Naive thymus-derived CD8-positive, alpha-beta T cell (primary cell): ENCODE results near the gene CLNK. TPM values are rescaled to one million over a fixed set of nuclear protein-coding genes. Genes with fewer than 3 reads are reported as not detected.

Experiments used
- ATAC-seq, 2 donors: fragments of 150-1000 bp; cut with Tn5 transposase in 1 of 2; sonication (Bioruptor Pico), chemical (Tn5 transposase) in 1 of 2; 1 replicate in 1 of 2; 2 replicates in 1 of 2; pipeline ENCODE4 v1.10.0; 2021; ENCODE audit warnings: mild to moderate bottlenecking in 2 of 2, moderate library complexity in 2 of 2
- POLR2A ChIA-PET: fragments of 350-600 bp; sonication (Branson Sonifier 250); formaldehyde crosslinking; loops from one replicate; lab custom pipeline; 2021; ENCODE audit warnings: antibody characterized with exemption; lab: Charles Lee
- DNase-seq, 10 donors: peaks; one replicate each; pipeline versions ENCODE4 v3.0.0 to v3.0.0-alpha.2; 2020 to 2022
- H3K27ac Mint-ChIP-seq, 10 donors: one replicate each; pipeline ENCODE4 v1.8.0; 2020 to 2022; ENCODE audit warnings: mild to moderate bottlenecking in 10 of 10, mixed read lengths in 10 of 10, moderate library complexity in 4 of 10, inconsistent platforms in 1 of 10
- H3K27me3 Mint-ChIP-seq, 5 donors: one replicate each; pipeline ENCODE4 v1.8.0; 2021 to 2022; ENCODE audit warnings: mixed read lengths in 5 of 5
- H3K36me3 Mint-ChIP-seq, 3 donors: one replicate each; pipeline ENCODE4 v1.8.0; 2020 to 2022; ENCODE audit warnings: mixed read lengths in 3 of 3, mild to moderate bottlenecking in 2 of 3, inconsistent platforms in 1 of 3
- H3K4me1 Mint-ChIP-seq, 4 donors: one replicate each; pipeline ENCODE4 v1.8.0; 2021 to 2022; ENCODE audit warnings: mixed read lengths in 4 of 4
- H3K4me3 Mint-ChIP-seq, 10 donors: one replicate each; pipeline ENCODE4 v1.8.0; 2020 to 2022; ENCODE audit warnings: mild to moderate bottlenecking in 10 of 10, mixed read lengths in 10 of 10, moderate library complexity in 6 of 10, inconsistent platforms in 1 of 10
- H3K9me3 Mint-ChIP-seq, 9 donors: one replicate each; pipeline ENCODE4 v1.8.0; 2020 to 2022; ENCODE audit warnings: mixed read lengths in 9 of 9, mild to moderate bottlenecking in 3 of 9, inconsistent platforms in 1 of 9, moderate library complexity in 1 of 9
- polyA plus RNA-seq, 3 donors: library from polyadenylated mRNA; unstranded; fragments of 300-500 nt; fragmentation: Illumina TruSeq; gene quantifications; one replicate each; pipeline ENCODE4 v1.2.3, GENCODE V29; 2021
- total RNA-seq, 8 experiments: library from RNA in 2 of 8; stranded (reverse) in 2 of 8; gene quantifications; one replicate each; pipeline ENCODE4 v1.2.3 and lab custom pipeline; 2021 to 2026

The CLNK gene
- total and polyA plus RNA-seq, 5 experiments from 2014 or later: not detected

DNA sequence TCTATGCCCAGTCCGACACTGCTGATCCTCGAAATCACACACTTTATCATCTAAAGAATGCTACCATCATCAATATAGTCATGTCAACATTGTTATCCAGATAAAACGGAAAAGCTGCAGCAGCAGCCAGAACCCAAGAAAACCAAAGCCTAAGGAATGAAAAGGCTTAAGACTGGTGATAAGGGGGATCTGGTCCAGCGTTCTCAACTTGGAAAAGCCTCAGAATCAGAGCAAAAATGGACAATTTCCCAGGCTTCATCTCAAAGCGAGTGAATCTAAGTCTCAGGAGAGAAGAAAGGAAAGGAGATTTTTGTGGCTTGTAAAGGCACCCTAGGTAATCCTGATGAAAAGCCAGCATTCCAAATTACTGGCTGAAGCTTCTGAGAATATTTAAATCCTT lies 235.6 kb downstream of the CLNK start:
- no peaks in the 10 kb centered on the region for H3K27me3 Mint-ChIP-seq
- no peak overlapping the region for H3K27ac Mint-ChIP-seq
- no peak overlapping the region for H3K4me3 Mint-ChIP-seq
- peaks cover 3 to 10% (median 6%) of the 10 kb centered on the region in 4 donors for H3K4me1 Mint-ChIP-seq
- peaks cover 77 to 93% (median 87%) of the 10 kb centered on the region in 3 donors for H3K36me3 Mint-ChIP-seq
- H3K9me3 Mint-ChIP-seq: peaks cover 5 to 80% (median 53%) of the 10 kb centered on the region in 9 donors
- no peak for DNase-seq
- no peak for ATAC-seq
- POLR2A ChIA-PET: interaction anchor here (1.4 kb wide), 1 partner anchor 9 kb away, joined by 4 read pairs; no protein-coding TSS in a partner anchor

- peaks cover 36 to 80% (median 60%) of the 10 kb centered on the region in 3 donors for H3K36me3 Mint-ChIP-seq
- peaks cover 6 to 79% (median 56%) of the 10 kb centered on the region in 9 donors for H3K9me3 Mint-ChIP-seq
- POLR2A ChIA-PET: no interaction called here
- H3K4me3 Mint-ChIP-seq: no peak overlapping the region
- H3K27ac Mint-ChIP-seq: peak overlapping the region in 1 of 10 donors; percentile 1
- ATAC-seq (no peak), DNase-seq (no peak)
- H3K27me3 Mint-ChIP-seq: no peaks in the 10 kb centered on the region
- H3K4me1 Mint-ChIP-seq: peaks cover 0 to 8% (median 2%) of the 10 kb centered on the region in 4 donors
These were observed 241.6 kb downstream of the CLNK start for GRCh38 chr4:10442976-10443375.

DNA sequence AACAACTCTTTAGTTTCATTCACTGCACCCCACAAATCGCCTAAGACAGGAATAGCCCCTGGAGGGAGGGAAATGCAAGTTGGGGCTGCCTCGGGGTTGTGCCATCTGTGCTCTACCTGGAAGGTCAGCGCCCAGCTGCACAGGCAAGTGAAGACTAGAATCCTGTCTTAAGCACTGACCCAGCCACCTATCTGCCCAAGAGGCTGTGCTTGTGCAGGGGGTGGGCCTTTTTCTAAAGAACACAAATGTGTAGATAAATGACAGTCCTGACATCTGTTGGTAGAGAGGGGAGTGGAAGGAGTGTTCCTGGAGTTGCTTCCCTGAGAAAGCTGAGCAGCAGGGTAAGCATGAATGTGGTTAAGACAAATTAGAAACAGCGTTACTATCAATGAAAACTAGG lies 243.1 kb downstream of the CLNK start:
- peaks cover 0 to 3% (median 0%) of the 10 kb centered on the region in 4 donors for H3K4me1 Mint-ChIP-seq
- no peaks in the 10 kb centered on the region for H3K27me3 Mint-ChIP-seq
- peaks cover 23 to 72% (median 50%) of the 10 kb centered on the region in 3 donors for H3K36me3 Mint-ChIP-seq
- H3K4me3 Mint-ChIP-seq: no peak overlapping the region
- POLR2A ChIA-PET: no interaction called here
- DNase-seq (no peak), ATAC-seq (no peak)
- H3K27ac Mint-ChIP-seq: peak overlapping the region in 2 of 10 donors; percentile 29
- peaks cover 6 to 68% (median 47%) of the 10 kb centered on the region in 9 donors for H3K9me3 Mint-ChIP-seq

- Mint-ChIP-seq H3K9me3 (peaks cover 4 to 44% (median 29%) of the 10 kb centered on the region in 9 donors), H3K27ac (peak overlapping the region in 1 of 10 donors; percentile 57)
These were observed 245.6 kb downstream of the CLNK start for GRCh38 chr4:10438924-10439323.

DNA sequence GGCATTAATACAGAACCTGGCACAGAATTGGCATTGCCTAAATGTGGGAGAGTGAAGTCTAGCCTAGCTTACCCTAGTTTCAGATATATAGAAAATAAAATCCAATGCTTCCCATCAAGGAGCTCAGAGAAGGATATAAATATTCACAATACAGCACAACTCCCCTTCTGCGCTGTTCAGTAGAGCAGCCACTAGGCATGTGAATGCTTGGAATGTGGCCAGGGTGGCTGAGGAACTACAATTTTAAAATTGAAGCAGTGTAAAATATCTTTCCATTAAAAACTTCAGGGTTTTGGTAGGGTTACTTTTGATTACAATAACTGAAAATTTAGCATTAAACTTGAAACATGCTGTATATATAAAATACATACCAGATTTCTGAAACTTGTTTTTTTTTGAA lies 246.8 kb downstream of the CLNK start:
- POLR2A ChIA-PET: no interaction called here
- H3K9me3 Mint-ChIP-seq: peaks cover 1 to 32% (median 18%) of the 10 kb centered on the region in 9 donors

More at GRCh38 chr4:10438924-10439323, 245.6 kb downstream of the CLNK start:
- peaks cover 0 to 3% (median 0%) of the 10 kb centered on the region in 4 donors for H3K4me1 Mint-ChIP-seq
- DNase-seq (no peak), ATAC-seq (no peak)
- no peaks in the 10 kb centered on the region for H3K27me3 Mint-ChIP-seq
- no peak overlapping the region for H3K4me3 Mint-ChIP-seq
- peaks cover 3 to 48% (median 26%) of the 10 kb centered on the region in 3 donors for H3K36me3 Mint-ChIP-seq
- POLR2A ChIA-PET: no interaction called here

More for the DNA sequence above, 246.8 kb downstream of the CLNK start:
- Mint-ChIP-seq H3K27ac (no peak overlapping the region), H3K36me3 (peaks cover 3 to 41% (median 16%) of the 10 kb centered on the region in 3 donors), H3K4me3 (no peak overlapping the region), H3K4me1 (peaks cover 0 to 3% (median 0%) of the 10 kb centered on the region in 4 donors), H3K27me3 (no peaks in the 10 kb centered on the region)
- ATAC-seq: no peak
- DNase-seq: no peak

Other genes with a start within 250 kb of the CLNK start
- 10 to 100 TPM; 59.0 to 62.5 TPM for gene ZNF518B, start 227.3 kb downstream of the CLNK start, total RNA-seq
- gene ZNF518B, start 227.3 kb downstream of the CLNK start, polyA plus RNA-seq: 10 to 100 TPM; 12.0 to 19.7 (median 17.9) TPM